Endodermal cell (in vitro differentiated cells): ENCODE measurements around the gene PCGF1. TPM values are rescaled to one million over a fixed set of nuclear protein-coding genes. Genes with fewer than 3 reads are reported as not detected.

Experiments used
- DNase-seq: peaks from one replicate; pipeline ENCODE4 v3.0.0-alpha.2; 2017
- H3K27ac ChIP-seq: 2 replicates; pipeline ENCODE4 v1.5.1; 2013; ENCODE audit warnings: mild to moderate bottlenecking, low read depth, low read length, moderate library complexity
- H3K27me3 ChIP-seq: 2 replicates; pipeline ENCODE4 v1.6.1; 2013; ENCODE audit warnings: mild to moderate bottlenecking, low read length, moderate library complexity; ENCODE audit not compliant: insufficient read depth, control insufficient read depth, poor library complexity, severe bottlenecking
- H3K36me3 ChIP-seq: 2 replicates; pipeline ENCODE4 v1.7.0; 2013; ENCODE audit warnings: mild to moderate bottlenecking, low read length, moderate library complexity; ENCODE audit not compliant: control insufficient read depth, insufficient read depth
- H3K4me1 ChIP-seq: one replicate; pipeline ENCODE4 v1.7.0; 2013; ENCODE audit warnings: low read length; ENCODE audit not compliant: control insufficient read depth, insufficient read depth
- H3K4me3 ChIP-seq: 2 replicates; pipeline ENCODE4 v1.5.1; 2013; ENCODE audit warnings: mild to moderate bottlenecking, low read length, moderate library complexity
- H3K9ac ChIP-seq: 2 replicates; pipeline ENCODE4 v1.6.1; 2013; ENCODE audit warnings: mild to moderate bottlenecking, low read length, moderate library complexity; ENCODE audit not compliant: poor library complexity, severe bottlenecking; ENCODE audit errors: extremely low read depth
- H3K9me3 ChIP-seq: 2 replicates; pipeline ENCODE4 v1.6.1; 2013; ENCODE audit warnings: mild to moderate bottlenecking, low read length, moderate library complexity; ENCODE audit not compliant: control insufficient read depth
- H3K27ac Mint-ChIP-seq: 2 replicates; pipeline ENCODE4 v1.8.0; 2020; ENCODE audit warnings: mixed read lengths
- H3K27me3 Mint-ChIP-seq: 2 replicates; pipeline ENCODE4 v1.8.0; 2021; ENCODE audit warnings: mild to moderate bottlenecking, mixed read lengths; ENCODE audit not compliant: insufficient read depth
- H3K36me3 Mint-ChIP-seq: 2 replicates; pipeline ENCODE4 v1.8.0; 2020; ENCODE audit warnings: low read depth, mixed read lengths
- H3K4me1 Mint-ChIP-seq: 2 replicates; pipeline ENCODE4 v1.8.0; 2020; ENCODE audit warnings: mixed read lengths
- H3K4me3 Mint-ChIP-seq: 2 replicates; pipeline ENCODE4 v1.8.0; 2020; ENCODE audit warnings: mild to moderate bottlenecking, moderate library complexity, mixed read lengths
- H3K9me3 Mint-ChIP-seq: 2 replicates; pipeline ENCODE4 v1.8.0; 2020; ENCODE audit warnings: mild to moderate bottlenecking, mixed read lengths
- CTCF ChIP-seq: fragments of 200-600 bp; sonication (generic); conservative IDR thresholded peaks from 2 replicates; pipeline ENCODE4 v1.5.0; 2021; ENCODE audit warnings: antibody characterized with exemption, mild to moderate bottlenecking
- WGBS, 2 experiments: methylation state at CpG; one replicate each; pipeline versions ENCODE4 v1.1.5 to v1.1.7; 2013; ENCODE audit warnings: missing lambda C conversion rate in 2 of 2, mixed read lengths in 1 of 2; ENCODE audit not compliant: insufficient coverage in 1 of 2, insufficient read length in 1 of 2; 5-methylcytosine and 5-hydroxymethylcytosine counted together
- total RNA-seq, 2 donors: library from RNA; stranded (reverse); fragmentation: NEBNext Ultra II Directional in 1 of 2; extraction: Animal tissue kit (Norgen Biotek cat#: 25700) in 1 of 2; gene quantifications; 2 replicates in 1 of 2; 3 replicates in 1 of 2; pipeline ENCODE4 v1.2.1, GENCODE V29; 2021

Gene PCGF1
- total RNA-seq, 2 donors from 2014 or later, result 15.5 to 21.4 TPM

- DNase-seq, result peak; percentile 61
- Histone ChIP-seq H3K9me3 (no peaks in the 10 kb centered on the region), H3K4me3 (peak overlapping the region; percentile 96), H3K9ac (peak overlapping the region; percentile 78), H3K27ac (peak overlapping the region; percentile 4), H3K27me3 (no peaks in the 10 kb centered on the region), H3K4me1 (peaks cover 3% of the 10 kb centered on the region), H3K36me3 (peaks cover 22% of the 10 kb centered on the region)
- TF ChIP-seq CTCF, result no peak
- 2% methylated on average over 36 to 80 of the region's 80 CpGs for WGBS, 2 experiments
- Mint-ChIP-seq H3K4me3 (peak overlapping the region; percentile 86), H3K27ac (peak overlapping the region; percentile 98), H3K27me3 (no peaks in the 10 kb centered on the region), H3K4me1 (peaks cover 8% of the 10 kb centered on the region), H3K9me3 (no peaks in the 10 kb centered on the region), H3K36me3 (peaks cover 34% of the 10 kb centered on the region)
These were observed 25.3 kb downstream of the PCGF1 start for GRCh38 chr2:74481961-74482800.

DNA sequence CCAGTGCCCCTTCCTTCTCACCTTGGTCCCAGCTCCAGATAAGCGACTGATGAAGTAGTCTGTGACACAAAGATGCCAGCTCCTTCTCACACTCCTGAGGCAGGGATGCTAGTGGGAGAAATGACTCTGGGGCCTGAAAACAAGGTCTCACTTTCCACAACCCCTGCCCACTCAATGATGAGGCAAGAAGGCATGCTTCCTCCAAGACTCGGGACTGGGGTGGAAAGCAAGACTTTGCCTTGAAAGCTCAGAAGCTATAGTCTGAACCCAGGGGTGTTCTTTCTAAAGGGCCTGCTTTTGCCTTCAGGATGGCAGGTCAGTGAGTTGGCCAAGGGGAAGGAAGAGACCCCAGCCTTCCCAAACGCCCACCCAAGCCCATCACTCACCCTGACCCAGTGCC lies 26.1 kb downstream of the PCGF1 start:
- Mint-ChIP-seq H3K9me3 (no peaks in the 10 kb centered on the region), H3K36me3 (peaks cover 30% of the 10 kb centered on the region), H3K4me3 (peak overlapping the region; percentile 86), H3K4me1 (peaks cover 8% of the 10 kb centered on the region), H3K27ac (no peak overlapping the region), H3K27me3 (no peaks in the 10 kb centered on the region)
- no peak for TF ChIP-seq CTCF
- H3K9ac ChIP-seq, result no peak overlapping the region
- H3K9me3 ChIP-seq, result no peaks in the 10 kb centered on the region
- WGBS, 2 experiments, result 80 to 81% methylated on average over 1 to 3 of the region's 3 CpGs
- H3K27me3 ChIP-seq, result no peaks in the 10 kb centered on the region
- DNase-seq, result no peak
- H3K4me3 ChIP-seq, result peak overlapping the region; percentile 96
- H3K4me1 ChIP-seq, result peaks cover 3% of the 10 kb centered on the region
- H3K27ac ChIP-seq, result no peak overlapping the region
- peaks cover 20% of the 10 kb centered on the region for H3K36me3 ChIP-seq

- Histone ChIP-seq H3K36me3 (peaks cover 30% of the 10 kb centered on the region), H3K27me3 (no peaks in the 10 kb centered on the region), H3K9me3 (no peaks in the 10 kb centered on the region), H3K9ac (no peak overlapping the region), H3K4me1 (no peaks in the 10 kb centered on the region), H3K27ac (no peak overlapping the region), H3K4me3 (no peak overlapping the region)
- peak; percentile 83 for DNase-seq
- no peak overlapping the region for H3K4me3 Mint-ChIP-seq
- peak; percentile 60 for TF ChIP-seq CTCF
- no peaks in the 10 kb centered on the region for H3K9me3 Mint-ChIP-seq
- H3K27me3 Mint-ChIP-seq, result no peaks in the 10 kb centered on the region
- peaks cover 28% of the 10 kb centered on the region for H3K36me3 Mint-ChIP-seq
- WGBS, 2 experiments, result 93 to 100% methylated on average over 4 to 5 of the region's 5 CpGs
- H3K4me1 Mint-ChIP-seq, result no peaks in the 10 kb centered on the region
- H3K27ac Mint-ChIP-seq, result no peak overlapping the region
These were observed 32.6 kb downstream of the PCGF1 start for GRCh38 chr2:74474899-74475298.
